Common myeloid progenitor, CD34-positive (primary cell): ENCODE measurements around the gene CLMP.

Source experiments
- CTCF ChIA-PET: fragments of 350-600 bp; sonication (Branson Sonifier 250); formaldehyde crosslinking; loops from one replicate; lab custom pipeline; 2021; ENCODE audit warnings: antibody characterized with exemption; lab: Charles Lee
- POLR2A ChIA-PET: fragments of 350-600 bp; sonication (Branson Sonifier 250); formaldehyde crosslinking; loops from one replicate; lab custom pipeline; 2021; ENCODE audit warnings: antibody characterized with exemption; lab: Charles Lee
- DNase-seq, 3 donors: peaks; one replicate each; pipeline versions ENCODE4 v3.0.0 to v3.0.0-alpha.2; 2013
- H3K27ac ChIP-seq, 2 experiments: 1 replicate in 1 of 2; 2 replicates in 1 of 2; pipeline ENCODE4 v1.7.0; 2013; ENCODE audit warnings: inconsistent platforms in 2 of 2, low read length in 2 of 2, mild to moderate bottlenecking in 2 of 2, low read depth in 1 of 2, moderate library complexity in 1 of 2; ENCODE audit not compliant: severe bottlenecking in 2 of 2, insufficient read depth in 1 of 2, poor library complexity in 1 of 2
- H3K27me3 ChIP-seq, 5 experiments: replicated peaks in 2 of 5; 1 replicate in 3 of 5; 2 replicates in 2 of 5; pipeline versions ENCODE4 v1.6.1 to v1.7.0; 2013; ENCODE audit warnings: low read length in 4 of 5, mild to moderate bottlenecking in 2 of 5, moderate library complexity in 2 of 5, inconsistent platforms in 1 of 5; ENCODE audit not compliant: insufficient read depth in 5 of 5, control insufficient read depth in 4 of 5
- H3K36me3 ChIP-seq, 4 experiments: 1 replicate in 2 of 4; 2 replicates in 2 of 4; pipeline versions ENCODE4 v1.6.1 to v1.7.0; 2013; ENCODE audit warnings: low read length in 3 of 4, control low read depth in 1 of 4, mild to moderate bottlenecking in 1 of 4; ENCODE audit not compliant: control insufficient read depth in 4 of 4, insufficient read depth in 4 of 4
- H3K4me1 ChIP-seq, 4 experiments: 1 replicate in 3 of 4; 2 replicates in 1 of 4; pipeline versions ENCODE4 v1.6.1 to v1.7.1; 2013; ENCODE audit warnings: low read length in 3 of 4, mild to moderate bottlenecking in 3 of 4, control low read depth in 1 of 4, inconsistent platforms in 1 of 4, moderate library complexity in 1 of 4; ENCODE audit not compliant: control insufficient read depth in 4 of 4, insufficient read depth in 4 of 4; ENCODE audit errors: control extremely low read depth in 1 of 4
- H3K4me3 ChIP-seq, 7 experiments: 1 replicate in 4 of 7; 2 replicates in 3 of 7; pipeline versions ENCODE4 v1.5.1 to v1.7.0; 2013; ENCODE audit warnings: mild to moderate bottlenecking in 7 of 7, low read length in 6 of 7, moderate library complexity in 6 of 7, inconsistent platforms in 2 of 7, low read depth in 2 of 7, control low read depth in 1 of 7; ENCODE audit not compliant: insufficient read depth in 4 of 7, control insufficient read depth in 1 of 7; ENCODE audit errors: extremely low read depth in 1 of 7
- H3K9me3 ChIP-seq, 5 experiments: 1 replicate in 4 of 5; 2 replicates in 1 of 5; pipeline versions ENCODE4 v1.6.1 to v1.7.1; 2013; ENCODE audit warnings: low read length in 4 of 5, mild to moderate bottlenecking in 2 of 5, inconsistent platforms in 1 of 5, low read depth in 1 of 5, moderate library complexity in 1 of 5; ENCODE audit not compliant: control insufficient read depth in 4 of 5, insufficient read depth in 2 of 5; ENCODE audit errors: control extremely low read depth in 1 of 5
- WGBS: methylation state at CpG from one replicate; pipeline ENCODE4 v1.1.5; 2013; ENCODE audit not compliant: insufficient coverage; 5-methylcytosine and 5-hydroxymethylcytosine counted together

Gene CLMP

GRCh38 chr11:123191939-123192338, 3.1 kb downstream of the CLMP start:
- Histone ChIP-seq H3K36me3 (no peaks in the 10 kb centered on the region), H3K27me3 (peaks cover 8 to 94% (median 47%) of the 10 kb centered on the region in 5 experiments), H3K27ac (no peak overlapping the region), H3K4me1 (peaks cover 0 to 23% (median 19%) of the 10 kb centered on the region in 4 experiments), H3K4me3 (no peak overlapping the region), H3K9me3 (peaks cover 0 to 2% (median 0%) of the 10 kb centered on the region in 5 experiments)
- no peak for DNase-seq
- ChIA-PET POLR2A (no interaction called here), CTCF (no interaction called here)
- 90% methylated on average over 2 of the region's 2 CpGs for WGBS

GRCh38 chr11:123190518-123190917, 4.5 kb downstream of the CLMP start:
- no peak overlapping the region for H3K27ac ChIP-seq
- H3K4me3 ChIP-seq = no peak overlapping the region
- peaks cover 3 to 89% (median 40%) of the 10 kb centered on the region in 5 experiments for H3K27me3 ChIP-seq
- ChIA-PET CTCF (interaction anchor here (1.0 to 1.9 kb wide), 2 partner anchors 15 to 79 kb away, joined by 3 to 4 read pairs; no protein-coding TSS in a partner anchor), POLR2A (no interaction called here)
- peaks cover 0 to 2% (median 0%) of the 10 kb centered on the region in 5 experiments for H3K9me3 ChIP-seq
- WGBS = no CpG with 5 or more reads among the region's 3 CpGs
- no peak for DNase-seq
- peaks cover 0 to 12% (median 11%) of the 10 kb centered on the region in 4 experiments for H3K4me1 ChIP-seq
- no peaks in the 10 kb centered on the region for H3K36me3 ChIP-seq

DNA sequence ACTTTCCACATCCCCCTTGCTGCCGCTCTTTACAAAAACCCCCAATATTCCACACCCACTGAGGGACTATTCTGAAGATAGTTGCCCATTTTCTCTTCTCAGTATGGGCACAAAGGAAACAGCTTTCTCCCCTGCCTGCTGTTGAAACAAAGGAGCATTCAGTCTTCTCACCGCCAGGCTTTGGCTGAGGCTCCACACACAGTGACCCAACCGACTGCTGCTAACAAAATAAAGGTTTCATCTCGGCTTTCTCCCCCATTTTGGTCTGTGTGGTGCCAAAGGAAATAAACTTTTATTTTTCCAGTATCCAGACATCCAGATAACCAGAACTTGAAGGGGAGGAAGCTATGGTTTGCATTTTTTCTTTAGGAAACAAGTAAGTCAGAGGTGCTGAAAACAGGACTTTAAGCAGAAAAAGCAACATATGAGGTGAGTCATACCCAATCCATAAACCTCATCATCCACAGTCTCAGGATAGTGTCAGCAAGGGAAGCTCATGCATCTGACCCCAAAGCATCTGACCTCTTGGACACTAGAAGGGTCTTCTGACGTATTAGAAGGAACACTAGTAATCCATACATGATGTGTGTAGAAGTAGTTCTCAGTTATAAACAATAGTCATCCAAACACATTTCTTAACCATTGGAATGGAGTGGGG, 6.4 kb downstream of the CLMP start:
- POLR2A ChIA-PET = no interaction called here

GRCh38 chr11:123187665-123188507, 7.2 kb downstream of the CLMP start:
- Histone ChIP-seq H3K27me3 (peaks cover 0 to 71% (median 27%) of the 10 kb centered on the region in 5 experiments), H3K36me3 (no peaks in the 10 kb centered on the region), H3K27ac (no peak overlapping the region), H3K4me3 (no peak overlapping the region), H3K9me3 (peaks cover 0 to 2% (median 0%) of the 10 kb centered on the region in 5 experiments), H3K4me1 (no peaks in the 10 kb centered on the region)
- 36% methylated on average over 14 of the region's 17 CpGs for WGBS
- CTCF ChIA-PET = interaction anchor here (1.0 kb wide), 1 partner anchor 23 kb away, joined by 3 read pairs; no protein-coding TSS in a partner anchor
- no peak for DNase-seq
- POLR2A ChIA-PET = no interaction called here

More for the DNA sequence above, 6.4 kb downstream of the CLMP start:
- WGBS = 45% methylated on average over 2 of the region's 5 CpGs
- no peaks in the 10 kb centered on the region for H3K36me3 ChIP-seq
- no peak overlapping the region for H3K27ac ChIP-seq
- H3K27me3 ChIP-seq = peaks cover 3 to 78% (median 31%) of the 10 kb centered on the region in 5 experiments
- peaks cover 0 to 2% (median 0%) of the 10 kb centered on the region in 5 experiments for H3K9me3 ChIP-seq
- H3K4me3 ChIP-seq = no peak overlapping the region
- DNase-seq = peak in 1 of 3 donors; percentile 11
- H3K4me1 ChIP-seq = no peaks in the 10 kb centered on the region
- CTCF ChIA-PET = interaction anchor here (1.2 kb wide), 1 partner anchor 23 kb away, joined by 5 read pairs; no protein-coding TSS in a partner anchor

GRCh38 chr11:123187248-123187647, 7.8 kb downstream of the CLMP start:
- H3K36me3 ChIP-seq = no peaks in the 10 kb centered on the region
- H3K27ac ChIP-seq = no peak overlapping the region
- ChIA-PET POLR2A (no interaction called here), CTCF (interaction anchor here (1.0 kb wide), 1 partner anchor 22 kb away, joined by 3 read pairs; no protein-coding TSS in a partner anchor)
- DNase-seq = no peak
- peaks cover 0 to 64% (median 27%) of the 10 kb centered on the region in 5 experiments for H3K27me3 ChIP-seq
- WGBS = no CpG with 5 or more reads among the region's 4 CpGs
- no peaks in the 10 kb centered on the region for H3K4me1 ChIP-seq
- H3K4me3 ChIP-seq = no peak overlapping the region
- H3K9me3 ChIP-seq = peaks cover 0 to 2% (median 0%) of the 10 kb centered on the region in 5 experiments

- Histone ChIP-seq H3K4me1 (no peaks in the 10 kb centered on the region), H3K27me3 (peaks cover 0 to 55% (median 29%) of the 10 kb centered on the region in 5 experiments), H3K27ac (no peak overlapping the region), H3K9me3 (no peaks in the 10 kb centered on the region), H3K4me3 (no peak overlapping the region), H3K36me3 (no peaks in the 10 kb centered on the region)
- CTCF ChIA-PET = interaction anchor here (1.3 kb wide), 1 partner anchor 13 kb away, joined by 3 read pairs; no protein-coding TSS in a partner anchor
- WGBS = 100% methylated on average over 6 of the region's 8 CpGs
- POLR2A ChIA-PET = no interaction called here
- DNase-seq = no peak
These were observed 8.8 kb downstream of the CLMP start for GRCh38 chr11:123186286-123186685.
